Mucosa of descending colon (tissue), 3 donors: Measurements from ENCODE around the gene KIF21B. TPM values are rescaled to one million over a fixed set of nuclear protein-coding genes. Genes with fewer than 3 reads are reported as not detected.
"Not testable (repeated sequence)": the region's sequence is repeated elsewhere in the genome, so short reads cannot be mapped to it uniquely, and the experiment has no call there.

Source experiments
- ATAC-seq: fragments of 200-7000 bp; cut with Tn5 transposase; one replicate; pipeline ENCODE4 v1.9.1; 2020; ENCODE audit warnings: mild to moderate bottlenecking, moderate library complexity
- DNase-seq, 3 donors: peaks; one replicate each; pipeline ENCODE4 v3.0.0-alpha.2; 2020
- H3K36me3 ChIP-seq: fragments of 200-600 bp; one replicate; pipeline ENCODE4 v1.8.0; 2021; ENCODE audit warnings: low read depth, mild to moderate bottlenecking
- H3K4me1 ChIP-seq: fragments of 200-600 bp; one replicate; pipeline ENCODE4 v1.8.0; 2021; ENCODE audit warnings: low read depth, mild to moderate bottlenecking
- H3K4me3 ChIP-seq: fragments of 200-600 bp; one replicate; pipeline ENCODE4 v1.8.0; 2021; ENCODE audit warnings: mild to moderate bottlenecking
- H3K9me3 ChIP-seq: fragments of 200-600 bp; one replicate; pipeline ENCODE4 v1.8.0; 2021; ENCODE audit warnings: mild to moderate bottlenecking
- CTCF ChIP-seq: fragments of 200-600 bp; IDR thresholded peaks from one replicate; pipeline ENCODE4 v1.8.0; 2022; ENCODE audit warnings: antibody characterized with exemption, mild to moderate bottlenecking
- intact Hi-C, 2 donors: fragments of 100-400 bp; cut with DNase I in 1 of 2; cut with micrococcal nuclease in 1 of 2; formaldehyde crosslinking; loops; one replicate each; pipeline versions ENCODE4 v1.11.0 to v1.11.1; 2022; cut with DNase I, micrococcal nuclease
- total RNA-seq, 3 donors: library from RNA; stranded (reverse); fragmentation: NEBNext Ultra II Directional in 2 of 3; extraction: Animal tissue kit (Norgen Biotek cat#: 25700) in 2 of 3; gene quantifications; one replicate each; pipeline versions ENCODE4 v1.2.1 to v1.2.4, GENCODE V29; 2021 to 2023
- donor health status: DM: no; HTN: no; CAD: no; lungs with moderate emphysema.
- donor health status: DM: no; HTN: no; CAD: no.
- donor health status: DM: no; HTN: yes; CAD: no.

Gene KIF21B
- total RNA-seq, 3 donors from 2014 or later: 3.2 to 10.5 (median 4.0) TPM

DNA sequence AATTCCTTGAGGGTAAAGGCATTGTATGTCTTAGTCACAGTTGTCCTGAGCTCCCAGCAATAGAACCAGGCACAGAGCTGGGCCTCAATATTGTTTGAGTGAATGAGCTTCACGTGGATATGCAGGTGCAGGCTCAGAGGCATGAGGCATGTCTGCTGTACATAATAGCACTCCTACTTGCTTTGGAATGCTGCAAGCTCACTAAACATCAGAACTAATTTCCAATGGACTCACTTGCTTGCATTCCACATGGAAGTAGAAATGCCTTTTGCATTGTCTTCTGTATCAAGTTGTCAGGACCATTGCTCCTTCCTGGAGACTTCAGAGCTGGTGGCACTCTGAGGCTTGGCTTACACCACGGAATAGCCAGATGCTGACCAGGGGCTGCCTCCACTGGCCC lies 91.7 kb downstream of the KIF21B start:
- TF ChIP-seq CTCF: no peak
- no peak for ATAC-seq
- intact Hi-C loops: no loop called here

DNA sequence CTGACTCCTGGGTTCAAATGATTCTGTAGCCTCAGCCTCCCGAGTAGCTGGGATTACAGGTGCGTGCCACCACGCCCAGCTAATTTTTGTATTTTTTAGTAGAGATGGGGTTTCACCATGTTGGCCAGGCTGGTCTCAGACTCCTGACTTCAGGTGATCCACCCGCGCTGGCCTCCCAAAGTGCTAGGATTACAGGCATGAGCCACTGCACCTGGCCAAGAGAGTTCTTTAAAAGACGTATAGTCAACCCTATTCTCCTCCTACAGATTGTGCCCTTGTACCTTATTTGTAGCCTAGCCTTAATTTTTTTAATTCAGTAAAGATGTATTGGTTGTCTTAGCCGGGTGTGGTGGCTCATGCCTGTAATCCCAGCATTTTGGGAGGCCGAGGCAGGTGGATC lies 93.2 kb downstream of the KIF21B start:
- H3K4me1 ChIP-seq, DNase-seq, H3K36me3 ChIP-seq, intact Hi-C loops, ATAC-seq, H3K9me3 ChIP-seq, H3K4me3 ChIP-seq: not testable (repeated sequence)

More for the DNA sequence above, 91.7 kb downstream of the KIF21B start:
- Histone ChIP-seq H3K36me3 (no peaks in the 10 kb centered on the region), H3K4me1 (peaks cover 3% of the 10 kb centered on the region), H3K9me3 (no peaks in the 10 kb centered on the region), H3K4me3 (no peak overlapping the region)
- DNase-seq: no peak

DNA sequence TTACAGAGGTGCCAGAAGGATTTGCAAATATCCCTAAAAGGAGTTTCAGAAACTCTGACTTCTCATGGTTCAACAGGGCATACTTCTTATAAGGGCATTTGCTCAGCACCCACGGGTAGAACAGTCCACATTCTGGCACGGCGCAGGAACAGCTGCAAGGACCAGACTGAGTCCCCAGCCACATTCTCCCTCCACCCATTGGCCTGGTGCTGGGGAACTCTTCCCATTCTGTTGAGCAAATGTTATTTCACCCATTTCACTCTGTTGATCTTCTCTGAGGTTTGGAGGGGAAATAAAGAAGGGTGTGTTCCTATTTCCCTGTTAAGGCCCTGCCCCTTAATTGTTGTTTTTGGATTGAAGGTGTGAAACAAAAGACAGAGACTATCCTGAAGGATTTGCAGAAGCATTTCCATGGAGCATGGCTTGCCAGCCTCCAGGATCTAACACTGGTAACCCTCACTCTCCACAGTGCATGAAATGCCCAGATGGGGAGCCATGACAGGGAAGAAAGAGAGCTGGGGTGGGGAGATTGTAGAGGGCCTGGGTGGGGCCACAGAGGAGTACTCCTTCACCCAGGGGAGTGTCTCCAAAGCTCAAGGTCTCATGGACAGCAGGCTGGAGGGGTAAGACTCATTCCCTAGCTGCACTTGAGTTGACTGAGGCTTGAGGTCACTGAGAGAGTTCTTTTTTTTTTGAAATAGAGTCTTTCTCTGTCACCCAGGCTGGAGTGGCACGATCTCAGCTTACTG lies 93.8 kb downstream of the KIF21B start:
- intact Hi-C loops: no loop called here
- no peaks in the 10 kb centered on the region for H3K36me3 ChIP-seq
- peak; percentile 80 for ATAC-seq
- peaks cover 3% of the 10 kb centered on the region for H3K4me1 ChIP-seq
- no peak for TF ChIP-seq CTCF
- no peak overlapping the region for H3K4me3 ChIP-seq
- peak in 2 of 3 donors; percentile 40 to 45 for DNase-seq
- H3K9me3 ChIP-seq: no peaks in the 10 kb centered on the region

- intact Hi-C loops: no loop called here
- no peaks in the 10 kb centered on the region for H3K9me3 ChIP-seq
- DNase-seq (no peak), ATAC-seq (no peak)
- no peak for TF ChIP-seq CTCF
- H3K36me3 ChIP-seq: no peaks in the 10 kb centered on the region
- peaks cover 3% of the 10 kb centered on the region for H3K4me1 ChIP-seq
- H3K4me3 ChIP-seq: no peak overlapping the region
Measured at GRCh38 chr1:200925831-200926230, 97.7 kb downstream of the KIF21B start.

DNA sequence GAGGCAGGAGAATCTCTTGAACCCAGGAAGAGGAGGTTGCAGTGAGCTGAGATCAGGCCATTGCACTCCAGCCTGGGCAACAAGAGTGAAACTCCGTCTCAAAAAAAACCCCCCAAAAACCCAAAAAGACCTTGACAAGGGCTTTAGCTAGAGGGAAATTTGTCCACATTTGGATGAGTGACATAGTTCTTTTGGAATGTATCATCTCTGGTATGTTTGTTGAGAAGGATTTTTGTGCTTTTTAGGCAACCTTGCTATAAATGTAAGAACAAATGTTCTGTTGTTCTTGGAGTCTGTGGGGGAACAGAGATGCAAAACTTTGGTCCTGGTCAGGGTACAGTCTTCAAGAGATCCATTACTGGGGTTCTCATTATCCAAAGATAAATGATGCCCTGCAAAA lies 99.9 kb downstream of the KIF21B start:
- intact Hi-C loops: no loop called here
- TF ChIP-seq CTCF: no peak
- DNase-seq (no peak), ATAC-seq (no peak)
- Histone ChIP-seq H3K4me3 (no peak overlapping the region), H3K4me1 (no peaks in the 10 kb centered on the region), H3K9me3 (no peaks in the 10 kb centered on the region), H3K36me3 (no peaks in the 10 kb centered on the region)

GRCh38 chr1:200922406-200922805 lies 101.1 kb downstream of the KIF21B start:
- ATAC-seq (no peak), DNase-seq (no peak)
- peaks cover under 1% of the 10 kb centered on the region for H3K4me1 ChIP-seq
- no peak for TF ChIP-seq CTCF
- no peaks in the 10 kb centered on the region for H3K36me3 ChIP-seq
- no peaks in the 10 kb centered on the region for H3K9me3 ChIP-seq
- intact Hi-C loops: no loop called here
- H3K4me3 ChIP-seq: no peak overlapping the region
